HK-2 (cell line): Measurements from ENCODE around the gene MIPEP.

ENCODE experiments used
- DNase-seq: peaks from one replicate; pipeline ENCODE4 v3.0.0-alpha.2; 2018; ENCODE audit not compliant: unreplicated experiment

The MIPEP gene

DNA sequence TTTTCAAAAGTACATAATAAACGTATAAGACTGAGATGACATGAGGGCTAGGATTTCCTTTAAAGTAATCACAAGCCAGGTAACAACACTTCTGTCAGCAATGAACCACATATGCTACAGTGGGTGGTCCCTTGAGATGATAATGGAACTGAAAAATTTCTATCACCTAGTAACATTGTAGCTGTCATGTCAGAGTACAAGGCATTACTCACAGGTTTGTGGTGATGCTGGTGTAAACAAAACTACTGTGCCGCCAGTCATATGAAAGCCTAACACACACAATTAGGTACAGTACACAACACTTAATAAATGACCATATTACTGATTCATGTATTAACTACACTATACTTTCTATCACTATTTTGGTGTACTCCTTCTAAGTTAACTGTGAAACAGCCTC, 36.8 kb downstream of the MIPEP start:
- no peak for DNase-seq

DNA sequence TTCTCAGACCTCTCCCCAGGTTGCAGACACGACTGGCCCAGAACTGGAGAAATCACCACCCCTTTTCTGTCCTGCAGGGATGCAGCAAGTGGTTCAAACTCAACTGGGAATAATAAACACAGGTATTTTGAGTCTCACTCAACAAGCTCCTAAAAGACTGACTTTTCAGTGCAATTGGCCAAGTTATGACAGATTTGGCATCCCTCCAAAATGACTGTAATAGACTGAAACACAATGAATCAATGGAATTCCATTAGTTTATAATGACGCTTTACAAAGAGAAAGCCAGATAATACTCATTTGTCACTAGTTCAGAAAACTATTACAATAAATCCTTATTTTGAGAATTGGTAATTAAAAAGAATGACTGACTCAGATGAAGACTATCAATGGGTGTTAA, 38.1 kb downstream of the MIPEP start:
- DNase-seq: no peak

DNA sequence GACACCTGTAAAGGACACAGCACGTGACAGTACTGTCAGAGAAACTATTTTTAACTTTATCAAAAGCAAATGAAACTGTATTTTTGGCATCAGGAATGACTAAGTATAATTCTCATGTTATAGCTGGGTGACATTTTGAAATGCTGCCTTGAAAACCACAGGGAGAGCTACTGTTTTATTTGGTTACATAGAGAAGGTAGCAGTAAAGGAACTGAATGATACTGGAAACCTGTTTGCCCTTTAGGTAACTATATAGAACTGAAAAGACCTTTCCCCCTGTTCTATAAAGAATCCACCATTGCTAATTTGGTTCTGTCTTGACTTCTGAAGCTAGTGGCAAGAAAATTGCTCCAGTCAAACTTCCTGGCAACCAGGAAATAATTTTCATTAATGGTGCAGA, 39.1 kb downstream of the MIPEP start:
- no peak for DNase-seq

DNA sequence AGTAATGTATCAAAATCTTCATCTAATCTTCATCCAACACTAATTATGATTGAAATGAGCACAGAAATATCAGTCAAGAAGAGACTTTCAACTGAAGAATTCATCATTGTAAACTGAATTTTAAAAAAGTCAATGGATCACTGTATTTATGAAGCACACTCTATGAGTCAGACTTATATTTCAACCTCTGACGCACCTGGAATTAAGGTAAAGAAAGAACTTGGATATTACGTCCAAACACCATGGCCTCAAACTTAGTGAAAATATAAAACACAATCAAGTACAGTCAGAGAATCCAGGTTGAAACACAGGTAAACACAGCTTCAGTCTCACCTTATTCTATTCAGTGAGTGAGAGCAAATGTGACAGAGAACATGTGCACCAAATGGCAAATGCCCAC, 39.5 kb downstream of the MIPEP start:
- DNase-seq: no peak

DNA sequence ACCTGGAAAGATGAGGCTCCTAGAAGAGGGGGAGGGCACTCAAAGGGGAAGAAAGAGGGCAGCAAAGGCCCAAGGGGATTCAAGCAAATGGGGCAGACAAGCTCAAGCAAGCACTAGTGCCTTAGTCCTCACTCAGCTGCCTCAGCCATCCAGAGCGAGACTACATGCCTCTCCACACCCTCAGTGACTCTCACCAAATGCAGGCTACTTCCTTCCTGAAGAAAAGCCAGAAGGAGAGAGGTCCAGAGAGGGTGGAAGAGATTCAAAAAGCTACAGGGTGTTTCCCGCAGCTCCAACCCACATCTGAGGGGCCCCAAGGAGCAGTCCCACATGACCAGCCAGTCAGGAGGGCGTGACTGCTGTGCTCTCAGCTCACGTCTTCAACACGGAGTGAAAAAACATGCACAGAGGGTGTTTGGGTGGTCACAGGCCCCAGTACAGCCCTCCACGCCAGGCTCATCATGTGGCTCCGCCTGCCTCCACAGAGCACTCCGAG, 40.5 kb downstream of the MIPEP start:
- no peak for DNase-seq

DNA sequence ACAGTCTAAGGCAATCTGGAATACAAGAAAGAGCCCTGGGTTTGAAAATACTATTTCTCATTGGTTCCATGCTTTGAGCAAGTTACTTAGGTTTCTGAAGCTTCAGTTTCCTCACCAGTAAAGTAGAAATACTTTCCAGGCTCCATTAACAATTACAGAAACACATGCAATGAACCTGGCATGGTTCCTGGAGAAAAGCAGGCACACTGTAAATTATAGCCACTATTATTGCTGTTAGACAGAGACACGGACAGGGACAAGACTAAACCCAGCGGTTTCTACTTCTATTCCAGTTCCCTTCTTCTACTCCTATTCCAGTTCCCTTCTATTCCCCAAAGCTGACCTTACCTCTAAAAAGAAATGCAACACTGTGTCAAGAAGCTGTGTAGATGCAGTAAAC, 41.2 kb downstream of the MIPEP start:
- DNase-seq: no peak

DNA sequence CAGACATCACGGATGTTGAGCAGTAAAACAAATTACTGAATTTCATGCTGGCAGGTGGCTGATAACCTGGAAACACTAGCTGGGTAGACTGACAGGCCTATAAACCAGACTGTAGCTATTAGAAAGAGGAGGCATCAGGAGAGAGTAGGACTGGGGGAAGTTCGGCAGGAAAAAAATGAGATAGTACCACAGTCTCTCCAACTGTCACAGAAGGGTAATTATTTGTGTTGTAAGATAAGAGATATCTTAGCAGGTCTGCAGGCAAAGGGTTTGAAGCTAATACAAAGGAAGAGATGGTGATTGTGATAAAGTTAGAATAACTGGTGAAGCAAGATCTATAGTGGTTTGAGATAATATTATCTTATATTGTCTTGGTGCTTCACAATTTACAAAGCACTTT, 41.7 kb downstream of the MIPEP start:
- no peak for DNase-seq

DNA sequence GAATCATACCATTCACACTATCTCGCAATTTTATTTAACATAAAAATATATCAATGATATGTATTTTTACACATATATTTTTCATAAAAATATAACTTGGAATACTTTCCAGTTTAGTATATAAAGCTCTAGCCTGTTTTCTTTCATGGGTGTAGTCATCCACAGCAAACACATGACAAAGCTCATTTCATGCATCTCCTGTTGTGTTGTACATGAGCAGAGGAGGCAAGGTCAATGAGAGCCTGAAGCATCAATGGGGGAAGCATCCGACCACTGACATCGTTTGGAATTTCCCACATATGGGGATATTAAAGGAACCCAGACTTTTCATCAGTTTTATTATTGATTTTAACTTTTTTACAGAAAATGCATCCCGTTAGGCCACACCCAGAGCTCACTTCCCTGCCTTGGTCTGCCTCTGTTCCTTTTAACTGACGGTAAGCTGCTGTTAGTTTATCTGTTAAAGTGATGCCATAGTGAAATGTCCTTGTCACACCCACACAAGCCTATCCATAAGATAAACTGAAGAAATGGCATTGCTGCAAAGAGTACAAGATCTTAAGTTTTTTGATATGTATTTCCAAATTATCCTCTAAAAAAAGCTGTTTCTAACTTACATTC, 44.0 kb downstream of the MIPEP start:
- no peak for DNase-seq

DNA sequence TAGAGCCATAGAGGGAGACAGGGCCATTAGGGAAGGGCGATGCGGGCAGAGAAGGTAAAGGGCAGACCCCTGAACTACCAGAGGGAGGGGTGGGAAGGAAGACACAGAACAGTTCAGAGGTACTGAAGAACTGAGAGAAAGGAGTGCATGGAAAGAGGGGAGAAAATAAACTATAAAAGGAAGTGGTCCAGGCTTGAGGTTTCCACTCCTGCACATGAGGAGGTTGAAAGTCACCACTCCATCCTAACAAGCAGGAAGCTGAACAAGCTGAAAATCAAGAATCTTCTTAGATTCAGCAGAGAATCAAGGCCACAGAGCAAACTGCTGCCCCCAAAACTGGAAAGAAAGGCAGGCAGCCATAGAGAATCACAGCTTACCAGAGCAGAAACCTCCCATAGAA, 45.1 kb downstream of the MIPEP start:
- DNase-seq: no peak

DNA sequence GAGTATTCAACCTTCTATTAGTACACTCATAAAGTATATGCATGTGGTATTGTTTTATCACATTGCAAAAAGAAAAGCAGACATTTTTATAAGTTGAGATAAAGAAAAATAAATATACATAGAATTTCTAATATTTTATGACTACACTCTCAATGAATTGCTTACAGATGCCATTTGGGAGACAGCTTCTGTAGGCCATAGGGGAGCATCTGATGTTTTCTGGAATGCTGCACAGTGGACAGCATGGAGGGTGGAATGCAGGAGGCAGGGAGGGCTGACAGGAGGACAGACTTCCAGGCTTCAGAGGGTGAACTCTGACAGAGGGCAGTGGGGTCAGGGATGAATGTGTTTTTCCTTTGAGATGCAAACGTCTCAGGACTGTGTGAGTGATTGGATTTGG, 45.8 kb downstream of the MIPEP start:
- no peak for DNase-seq

DNA sequence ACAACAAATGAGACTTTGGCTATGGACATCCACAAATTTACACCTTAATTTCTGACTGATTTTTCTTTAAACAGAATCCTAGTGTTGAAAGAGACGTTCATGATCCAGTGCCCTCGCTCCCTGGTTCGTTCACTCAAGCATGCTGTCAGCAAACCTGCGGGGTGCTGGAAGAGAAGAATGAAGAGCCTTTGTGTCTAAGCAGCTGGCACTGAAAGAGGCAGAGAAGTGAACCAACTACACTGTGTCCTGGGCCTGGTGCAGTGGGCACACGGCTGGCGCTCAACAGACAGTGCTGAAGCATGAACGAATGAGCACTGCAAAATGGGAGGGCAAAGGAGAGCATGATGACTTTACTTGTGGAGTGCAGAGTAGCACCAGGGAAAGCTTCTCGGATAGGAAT, 46.8 kb downstream of the MIPEP start:
- DNase-seq: no peak

DNA sequence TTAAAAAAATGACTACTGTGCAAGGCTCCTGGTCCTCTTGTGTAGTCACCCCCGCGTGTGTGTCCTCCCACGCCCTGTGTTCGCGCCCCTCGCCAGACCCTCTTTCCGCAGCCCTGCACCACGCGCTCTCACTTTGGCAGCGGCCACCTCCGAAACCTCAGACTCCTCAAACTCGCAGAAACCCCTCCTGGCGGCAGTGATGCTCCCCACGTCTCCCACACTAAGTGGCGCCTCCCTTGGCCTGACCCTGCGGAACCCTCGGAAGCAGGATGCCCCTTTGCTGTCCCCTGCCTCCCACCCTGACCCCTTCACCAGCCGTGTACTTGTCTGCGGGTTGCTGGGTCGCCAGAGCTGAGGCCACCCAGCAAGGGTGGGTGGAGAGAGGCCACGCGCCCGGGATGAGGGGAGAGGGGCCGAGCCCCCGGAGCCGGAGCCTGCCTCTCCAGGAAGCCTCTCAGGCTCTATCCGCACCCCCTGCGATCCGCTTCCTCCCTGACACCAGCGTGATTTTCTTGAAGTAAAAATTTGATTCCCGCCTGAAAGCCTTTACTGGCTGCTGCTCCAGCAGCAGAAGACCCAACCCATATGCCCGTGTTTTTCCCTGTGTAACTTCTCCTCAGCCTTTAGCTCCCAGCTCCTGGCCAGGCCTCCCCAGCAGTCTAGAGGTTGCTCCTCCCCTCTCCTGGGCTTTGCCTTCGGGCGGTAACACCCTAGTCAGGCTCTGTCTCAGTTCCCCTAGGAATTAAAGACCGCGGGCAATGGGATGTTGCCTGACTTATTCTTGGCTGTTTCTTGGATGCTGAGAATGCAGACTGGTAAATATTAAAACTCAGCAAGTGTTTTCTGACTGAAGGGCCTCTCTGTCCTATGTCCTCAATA, 55.2 kb downstream of the MIPEP start:
- DNase-seq: no peak

DNA sequence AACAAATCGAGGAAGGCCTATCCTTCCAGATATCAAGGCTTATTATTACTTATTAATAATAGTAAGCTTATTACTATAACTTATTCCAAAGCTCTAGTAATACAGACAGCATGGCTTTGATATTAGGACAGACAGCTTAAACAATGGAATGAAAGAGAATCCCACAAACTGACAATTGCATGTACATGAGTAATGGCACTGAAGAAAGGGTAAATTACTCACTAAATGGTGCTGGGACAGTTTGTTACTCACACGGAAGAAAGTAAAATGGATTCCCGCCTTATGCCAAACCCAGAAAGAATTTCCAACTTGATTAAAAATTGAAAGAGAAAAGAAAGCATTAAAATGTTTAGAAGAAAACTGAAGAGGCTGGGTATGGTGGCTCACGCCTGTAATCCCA, 60.3 kb downstream of the MIPEP start:
- no peak for DNase-seq

DNA sequence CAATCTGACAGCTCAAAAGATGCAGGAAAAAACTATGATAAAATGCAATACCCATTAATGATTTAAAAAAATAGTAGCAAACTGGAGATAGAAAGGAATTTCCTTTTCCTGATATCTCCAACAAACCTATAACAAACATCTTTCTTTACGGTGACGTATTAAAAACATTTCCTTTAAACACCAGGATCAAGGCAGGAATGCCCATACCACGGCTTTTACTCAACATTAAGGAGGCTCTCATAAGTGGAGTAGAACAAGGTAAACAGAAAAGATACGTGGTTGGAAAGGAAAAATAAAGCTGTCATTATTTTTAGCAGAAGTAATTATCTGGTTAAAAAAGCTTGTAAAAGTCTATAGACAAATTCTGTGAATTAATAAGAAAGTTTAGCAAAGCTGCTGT, 61.1 kb downstream of the MIPEP start:
- no peak for DNase-seq

DNA sequence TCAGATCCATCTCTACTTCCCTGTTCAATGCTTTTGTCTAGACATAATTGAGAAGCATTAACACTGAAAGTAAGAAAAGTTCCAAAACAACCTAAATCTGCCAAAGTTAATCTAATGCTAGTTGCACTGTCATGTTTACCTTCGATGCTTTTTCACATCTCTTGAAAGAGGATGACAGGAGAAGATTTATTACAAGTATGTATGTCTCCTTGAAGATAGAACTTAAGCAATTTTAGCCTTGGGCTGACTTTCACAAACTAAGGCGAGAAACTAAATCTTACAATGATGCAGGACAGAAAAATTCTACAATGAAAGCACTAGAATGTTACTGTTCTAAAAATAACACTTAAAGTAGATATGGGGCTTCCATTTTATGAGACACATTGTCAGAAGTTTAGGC, 64.0 kb downstream of the MIPEP start:
- no peak for DNase-seq

DNA sequence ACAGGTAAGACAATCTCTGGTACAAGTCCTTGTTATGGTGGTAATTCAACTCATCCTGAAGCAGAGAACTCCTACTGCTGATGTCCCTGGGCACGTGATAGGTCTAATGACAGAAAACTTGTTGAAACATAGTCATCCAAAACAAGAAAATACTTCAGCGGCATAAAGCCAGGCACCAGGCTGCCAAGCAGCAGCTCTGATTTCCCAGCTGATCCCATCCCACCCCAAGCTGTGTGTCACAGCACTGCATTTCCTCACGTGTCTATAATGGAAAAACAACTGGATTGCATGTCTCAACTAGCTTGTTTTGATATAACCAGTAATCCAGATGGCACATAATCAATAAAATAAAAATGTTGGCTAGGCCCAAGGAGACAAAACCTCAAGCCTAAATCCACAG, 64.8 kb downstream of the MIPEP start:
- DNase-seq: no peak

DNA sequence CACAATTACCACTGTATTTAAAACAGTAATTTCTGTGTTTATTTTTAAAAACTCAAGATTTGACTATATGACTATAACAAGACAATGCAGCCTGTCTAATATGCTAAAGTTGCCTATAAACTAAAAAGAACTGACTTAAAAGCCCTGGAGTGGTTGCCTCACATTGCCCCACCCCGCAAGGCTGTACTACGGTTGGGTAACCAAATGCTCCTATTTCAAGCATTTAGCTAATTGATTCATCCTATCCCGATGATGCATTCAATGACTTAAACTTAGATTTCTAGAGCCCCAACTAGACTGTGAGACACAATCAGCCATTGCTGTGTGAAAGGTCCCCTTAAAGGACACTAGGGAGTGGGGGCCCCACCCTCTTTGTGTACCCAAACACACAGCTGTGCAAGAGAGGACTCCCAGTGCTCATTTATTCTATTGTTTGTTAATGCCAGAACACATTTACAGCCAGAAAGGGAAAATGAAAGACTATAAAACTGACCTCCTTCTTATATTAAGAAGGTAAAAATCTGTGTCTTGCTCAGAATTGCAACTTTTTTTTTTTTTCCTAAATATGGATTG, 66.9 kb downstream of the MIPEP start:
- DNase-seq: no peak

DNA sequence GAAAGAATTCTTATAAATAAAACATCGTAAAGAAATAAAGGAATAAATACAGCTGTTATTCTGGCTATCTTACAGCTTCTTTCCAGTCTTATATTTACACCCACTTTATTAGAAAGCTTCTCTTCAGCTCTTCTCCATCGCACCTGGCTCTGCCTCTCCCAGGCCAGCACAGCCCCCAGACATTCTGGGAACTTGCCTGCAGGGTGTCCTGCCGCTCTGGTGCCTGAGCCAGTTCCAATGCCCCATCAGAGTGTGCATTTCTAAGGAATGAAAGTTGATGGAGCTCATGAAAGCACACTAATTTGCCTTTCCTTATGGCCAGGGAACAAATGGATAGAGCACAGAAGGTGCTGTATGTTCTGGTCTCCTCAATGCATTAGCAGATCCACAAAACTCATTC, 68.7 kb downstream of the MIPEP start:
- DNase-seq: no peak

DNA sequence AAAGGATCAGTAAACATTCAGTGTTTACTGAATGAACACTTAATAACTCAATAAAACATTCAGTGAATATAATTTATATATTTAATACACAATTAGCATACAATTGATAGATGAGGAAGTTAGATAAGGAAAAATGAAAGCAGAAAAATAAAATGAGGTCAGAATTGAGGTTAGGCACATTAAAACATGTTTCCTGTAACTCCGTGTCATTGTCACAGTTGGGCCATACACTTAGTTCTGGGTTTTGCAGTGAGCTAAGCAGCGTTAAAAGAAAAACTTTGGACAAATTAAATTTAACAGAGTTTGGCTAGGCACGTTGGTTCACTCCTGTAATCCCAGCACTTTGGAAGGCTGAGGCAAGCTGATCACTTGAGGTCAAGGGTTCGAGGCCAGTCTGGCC, 71.4 kb downstream of the MIPEP start:
- no peak for DNase-seq

DNA sequence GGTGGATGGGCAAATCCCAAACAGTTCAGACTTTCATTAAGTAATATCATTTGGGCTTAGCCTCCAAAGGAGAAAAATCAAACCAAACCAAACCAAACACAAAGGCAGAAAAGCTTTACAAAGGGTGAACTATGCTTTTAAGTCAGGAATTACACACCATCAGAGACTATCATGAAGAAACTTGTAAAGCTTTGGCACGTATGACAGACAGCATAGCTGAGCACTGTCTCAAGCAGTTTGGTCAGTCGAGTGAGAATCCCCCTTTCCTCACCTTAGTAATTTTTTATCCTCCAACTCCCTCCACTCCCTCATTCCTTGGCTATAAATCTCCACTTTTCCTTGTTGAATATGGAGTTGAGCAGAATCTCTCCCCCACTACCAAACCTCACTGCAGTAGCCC, 72.1 kb downstream of the MIPEP start:
- DNase-seq: no peak

DNA sequence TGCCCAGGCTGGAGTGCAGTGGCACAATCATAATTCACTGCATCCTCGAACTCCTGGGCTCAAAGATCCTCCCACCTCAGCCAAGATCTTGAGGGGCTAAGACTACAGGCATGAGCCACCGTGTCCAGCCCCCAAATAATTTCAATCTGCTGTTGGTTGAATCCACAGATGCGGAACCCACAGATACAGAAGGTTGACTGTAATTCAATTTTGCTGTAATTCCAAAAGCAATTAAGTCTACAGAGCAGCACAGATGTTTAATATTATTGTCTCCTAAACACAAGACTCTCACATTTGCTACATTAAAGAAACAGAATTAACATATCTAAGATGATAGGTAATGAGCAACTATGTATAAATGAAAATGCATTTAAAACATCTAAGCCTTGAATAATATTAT, 75.6 kb downstream of the MIPEP start:
- no peak for DNase-seq

DNA sequence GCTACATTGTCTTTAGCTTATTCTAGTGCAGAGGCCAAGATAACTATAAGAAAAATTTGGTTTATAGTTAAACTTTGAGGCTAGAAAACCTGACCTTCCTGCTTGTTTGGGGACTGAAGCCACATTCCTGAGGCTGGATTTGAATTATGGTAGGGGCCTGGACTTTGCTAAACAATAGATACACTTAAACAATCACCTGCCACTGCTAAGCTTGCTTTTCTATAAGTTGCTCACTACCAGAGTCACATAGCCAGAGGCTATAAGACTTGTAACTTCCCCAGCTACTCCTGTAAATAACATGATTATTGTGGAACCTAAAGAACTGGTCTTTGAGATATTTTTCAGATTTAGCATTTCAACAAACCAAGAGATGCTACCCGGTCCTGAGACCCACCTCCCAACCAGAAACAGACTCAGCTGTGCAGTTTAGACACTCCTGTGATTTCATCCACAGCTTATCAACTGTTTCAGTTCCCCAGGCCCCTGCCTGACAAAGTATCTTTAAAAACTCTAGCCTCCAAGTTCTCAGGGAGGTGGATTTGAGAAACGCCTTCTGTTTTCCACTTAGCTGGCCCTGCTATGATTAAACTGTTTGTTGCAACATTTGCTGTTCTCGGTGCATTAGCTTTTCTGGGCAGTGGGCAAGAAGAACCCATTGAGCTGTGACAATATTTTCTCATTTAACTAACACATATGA, 77.7 kb downstream of the MIPEP start:
- DNase-seq: no peak
